Prostate gland (tissue), 2 donors: ENCODE measurements around the gene GRIP2. TPM values are rescaled to one million over a fixed set of nuclear protein-coding genes. Genes with fewer than 3 reads are reported as not detected.

Experiments used
- DNase-seq: peaks from one replicate; pipeline ENCODE4 v3.0.0-alpha.2; 2019; ENCODE audit warnings: low spot score
- H3K27ac ChIP-seq, 2 donors: fragments of 200-600 bp; sonication (generic); 2 replicates each; pipeline ENCODE4 v1.5.1; 2017 to 2019
- H3K27me3 ChIP-seq: fragments of 200-600 bp; sonication (generic); replicated peaks from 2 replicates; pipeline ENCODE4 v1.5.1; 2019; ENCODE audit not compliant: insufficient read depth
- H3K36me3 ChIP-seq, 2 donors: fragments of 200-600 bp; sonication (generic); 1 replicate in 1 of 2; 2 replicates in 1 of 2; pipeline versions ENCODE4 v1.5.1 to v1.8.1; 2017 to 2019
- H3K4me1 ChIP-seq: fragments of 200-600 bp; sonication (generic); replicated peaks from 2 replicates; pipeline ENCODE4 v1.5.1; 2019
- H3K4me3 ChIP-seq, 2 donors: fragments of 200-600 bp; sonication (generic); 2 replicates each; pipeline ENCODE4 v1.5.1; 2017 to 2019
- H3K9me3 ChIP-seq: fragments of 200-600 bp; sonication (generic); 2 replicates; pipeline ENCODE4 v1.5.1; 2017
- POLR2A ChIP-seq: fragments of 450-650 bp; IDR thresholded peaks from one replicate; pipeline ENCODE4 v1.6.1; 2016; ENCODE audit warnings: antibody characterized with exemption, mild to moderate bottlenecking
- POLR2AphosphoS5 ChIP-seq: sonication (generic); formaldehyde crosslinking; IDR thresholded peaks from one replicate; pipeline ENCODE4 v1.6.1; 2017; ENCODE audit warnings: antibody characterized with exemption
- WGBS: methylation state at CpG from one replicate; pipeline ENCODE4 v1.1.5; 2018; 5-methylcytosine and 5-hydroxymethylcytosine counted together
- intact Hi-C: fragments of 100-400 bp; cut with DNase I; formaldehyde crosslinking; loops from one replicate; pipeline ENCODE4 v1.14.2; 2022
- total RNA-seq, 2 donors: library from RNA; depleted of rRNA; stranded (reverse); fragments of >200 nt; gene quantifications; one replicate each; pipeline ENCODE4 v1.1.0, GENCODE V29; 2016
- TF ChIP-seq, protein P1 (sequence below), 4 experiments: fragments of 200-600 bp in 2 of 4; fragments of 450-650 bp in 2 of 4; sonication (generic) in 2 of 4; IDR thresholded peaks; 1 replicate in 3 of 4; 2 replicates in 1 of 4; pipeline ENCODE4 v1.5.1; 2016 to 2019; ENCODE audit warnings: antibody characterized with exemption in 4 of 4, mild to moderate bottlenecking in 2 of 4, moderate library complexity in 2 of 4

GRIP2 gene
- total RNA-seq, 2 donors from 2014 or later, result 0.27 to 0.62 TPM

DNA sequence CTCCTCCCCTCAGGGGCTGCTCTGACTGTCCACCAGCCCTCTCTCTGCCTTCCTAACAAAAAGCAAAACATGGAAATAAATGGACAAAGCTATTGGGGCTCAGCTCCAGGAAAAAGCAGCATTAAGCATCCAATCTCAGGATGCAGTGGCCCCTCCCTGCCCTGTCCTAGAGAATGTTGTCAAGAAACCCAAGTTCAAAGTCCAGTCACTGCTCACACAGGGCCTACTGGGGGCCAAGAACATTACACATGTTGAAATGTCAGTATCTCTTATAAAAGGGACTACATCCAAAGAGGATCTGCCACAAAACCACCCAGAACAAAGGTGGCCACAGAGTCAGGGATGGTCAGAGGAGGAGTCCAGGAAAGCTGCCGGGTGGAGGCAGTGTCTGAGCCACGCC, 7.6 kb upstream of the GRIP2 start:
- no peaks in the 10 kb centered on the region for H3K36me3 ChIP-seq
- TF ChIP-seq POLR2A (no peak), POLR2AphosphoS5 (no peak)
- TF ChIP-seq, protein P1, sequence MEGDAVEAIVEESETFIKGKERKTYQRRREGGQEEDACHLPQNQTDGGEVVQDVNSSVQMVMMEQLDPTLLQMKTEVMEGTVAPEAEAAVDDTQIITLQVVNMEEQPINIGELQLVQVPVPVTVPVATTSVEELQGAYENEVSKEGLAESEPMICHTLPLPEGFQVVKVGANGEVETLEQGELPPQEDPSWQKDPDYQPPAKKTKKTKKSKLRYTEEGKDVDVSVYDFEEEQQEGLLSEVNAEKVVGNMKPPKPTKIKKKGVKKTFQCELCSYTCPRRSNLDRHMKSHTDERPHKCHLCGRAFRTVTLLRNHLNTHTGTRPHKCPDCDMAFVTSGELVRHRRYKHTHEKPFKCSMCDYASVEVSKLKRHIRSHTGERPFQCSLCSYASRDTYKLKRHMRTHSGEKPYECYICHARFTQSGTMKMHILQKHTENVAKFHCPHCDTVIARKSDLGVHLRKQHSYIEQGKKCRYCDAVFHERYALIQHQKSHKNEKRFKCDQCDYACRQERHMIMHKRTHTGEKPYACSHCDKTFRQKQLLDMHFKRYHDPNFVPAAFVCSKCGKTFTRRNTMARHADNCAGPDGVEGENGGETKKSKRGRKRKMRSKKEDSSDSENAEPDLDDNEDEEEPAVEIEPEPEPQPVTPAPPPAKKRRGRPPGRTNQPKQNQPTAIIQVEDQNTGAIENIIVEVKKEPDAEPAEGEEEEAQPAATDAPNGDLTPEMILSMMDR (IDR thresholded peaks at IDR 0.05), result no peak
- intact Hi-C loops, result loop anchor here (2.0 kb wide), 1 partner anchor 39 kb away; no protein-coding TSS in a partner anchor
- no peak overlapping the region for H3K4me3 ChIP-seq
- H3K9me3 ChIP-seq, result no peaks in the 10 kb centered on the region
- no peaks in the 10 kb centered on the region for H3K27me3 ChIP-seq
- H3K27ac ChIP-seq, result no peak overlapping the region
- H3K4me1 ChIP-seq, result no peaks in the 10 kb centered on the region
- DNase-seq, result no peak
- WGBS, result 92% methylated on average over 2 of the region's 2 CpGs

DNA sequence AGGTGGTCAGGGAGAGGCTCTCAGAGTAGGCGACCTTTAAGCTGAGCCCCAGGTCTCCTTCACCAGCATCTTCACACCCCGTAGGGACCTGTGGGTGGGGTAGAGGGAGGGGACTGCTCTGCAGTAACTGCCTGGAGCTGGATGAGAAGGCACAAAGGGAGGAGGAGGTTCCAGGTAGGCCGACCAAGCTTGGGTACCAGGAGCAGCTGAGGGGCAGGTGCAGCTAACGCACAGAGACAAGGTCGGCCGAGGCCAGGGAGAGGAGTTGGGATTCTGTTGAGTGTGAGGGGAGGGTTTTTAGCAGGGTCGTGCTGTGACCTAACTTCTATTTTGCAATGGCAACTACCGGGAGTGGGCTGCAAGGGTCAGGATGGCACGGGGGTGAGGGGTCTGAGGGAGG, 5.9 kb upstream of the GRIP2 start:
- Histone ChIP-seq H3K36me3 (no peaks in the 10 kb centered on the region), H3K9me3 (no peaks in the 10 kb centered on the region), H3K4me1 (no peaks in the 10 kb centered on the region), H3K27ac (no peak overlapping the region), H3K27me3 (no peaks in the 10 kb centered on the region), H3K4me3 (no peak overlapping the region)
- intact Hi-C loops, result loop anchor here (2.0 kb wide), 1 partner anchor 37 kb away; no protein-coding TSS in a partner anchor
- TF ChIP-seq, protein P1 (IDR thresholded peaks at IDR 0.05), result no peak
- TF ChIP-seq POLR2A (no peak), POLR2AphosphoS5 (no peak)
- no peak for DNase-seq
- WGBS, result 79% methylated on average over 9 of the region's 9 CpGs

DNA sequence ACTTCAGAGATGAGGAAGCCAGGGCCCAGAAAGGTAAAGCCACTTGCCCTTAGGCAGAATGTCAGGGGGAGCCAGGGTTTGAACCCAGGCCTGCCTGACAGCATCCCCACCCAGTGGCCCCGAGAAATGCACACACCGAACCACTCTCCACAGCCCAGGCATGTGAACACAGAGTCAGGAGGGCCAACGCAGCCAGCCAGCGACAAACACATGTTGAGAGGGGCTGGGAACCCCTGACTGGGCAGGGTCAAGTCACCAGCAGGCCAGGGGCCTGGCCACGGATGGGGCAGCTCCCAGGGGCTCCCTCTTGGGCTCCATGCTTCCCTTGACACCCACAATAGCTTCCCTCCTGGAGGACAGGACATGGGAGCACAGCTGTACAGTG, 5.1 kb upstream of the GRIP2 start:
- TF ChIP-seq POLR2A (no peak), POLR2AphosphoS5 (no peak)
- TF ChIP-seq, protein P1 (IDR thresholded peaks at IDR 0.05), result no peak
- H3K4me1 ChIP-seq, result no peaks in the 10 kb centered on the region
- WGBS, result 89% methylated on average over 5 of the region's 5 CpGs
- H3K27ac ChIP-seq, result no peak overlapping the region
- intact Hi-C loops, result no loop called here
- no peak overlapping the region for H3K4me3 ChIP-seq
- no peaks in the 10 kb centered on the region for H3K36me3 ChIP-seq
- no peaks in the 10 kb centered on the region for H3K9me3 ChIP-seq
- no peak for DNase-seq
- no peaks in the 10 kb centered on the region for H3K27me3 ChIP-seq

DNA sequence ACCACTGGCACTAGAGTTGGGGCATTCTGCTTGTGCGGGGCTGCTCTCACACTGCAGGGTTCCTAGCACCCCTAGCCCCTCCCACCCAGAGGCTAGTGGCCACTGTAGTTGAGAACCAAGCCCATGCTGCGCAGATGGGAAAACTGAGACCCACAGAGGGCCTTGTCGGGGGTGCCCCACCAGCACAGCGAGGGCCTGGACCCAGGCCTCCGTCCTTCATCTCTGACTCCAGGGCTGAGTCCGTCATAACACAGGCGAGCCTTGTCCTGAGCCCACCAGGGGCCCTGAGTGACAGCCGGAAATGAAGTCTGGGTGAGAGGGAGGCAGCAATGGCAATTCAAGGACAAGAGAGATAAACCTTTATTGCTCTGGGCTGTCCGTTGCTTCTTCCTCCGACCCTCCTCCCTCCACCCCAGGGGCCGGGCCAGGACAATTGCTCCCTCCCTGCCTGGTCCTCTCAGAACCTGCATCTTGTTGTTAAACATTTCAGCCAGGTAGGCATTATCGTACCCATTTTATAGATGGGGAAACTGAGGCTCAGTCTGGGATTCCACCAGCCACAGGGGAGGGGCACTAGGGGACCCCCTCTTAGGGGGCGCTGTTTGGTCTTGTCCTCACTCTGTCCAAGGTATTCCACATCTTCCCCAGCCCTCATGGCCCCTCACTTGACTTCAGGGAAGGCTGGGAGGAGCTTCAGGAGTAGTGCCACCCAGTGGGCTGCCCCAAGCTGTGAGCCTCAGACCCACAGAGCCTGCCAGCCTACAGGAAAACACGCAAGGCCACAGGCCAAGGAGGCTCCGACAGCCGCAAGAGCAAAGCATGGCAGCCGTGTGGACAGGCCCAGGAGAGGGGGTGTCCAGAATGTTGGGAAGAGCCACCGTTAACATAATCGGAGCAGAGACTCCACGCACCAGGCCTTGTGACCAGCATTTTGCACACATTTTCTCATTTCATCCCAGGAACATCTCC, 4.4 kb upstream of the GRIP2 start:
- WGBS, result 94% methylated on average over 20 of the region's 20 CpGs
- no peaks in the 10 kb centered on the region for H3K9me3 ChIP-seq
- no peaks in the 10 kb centered on the region for H3K27me3 ChIP-seq
- TF ChIP-seq POLR2AphosphoS5 (no peak), POLR2A (no peak)
- TF ChIP-seq, protein P1 (IDR thresholded peaks at IDR 0.05), result no peak
- no peak overlapping the region for H3K4me3 ChIP-seq
- H3K27ac ChIP-seq, result no peak overlapping the region
- no peaks in the 10 kb centered on the region for H3K36me3 ChIP-seq
- no peaks in the 10 kb centered on the region for H3K4me1 ChIP-seq
- DNase-seq, result no peak
- intact Hi-C loops, result no loop called here

DNA sequence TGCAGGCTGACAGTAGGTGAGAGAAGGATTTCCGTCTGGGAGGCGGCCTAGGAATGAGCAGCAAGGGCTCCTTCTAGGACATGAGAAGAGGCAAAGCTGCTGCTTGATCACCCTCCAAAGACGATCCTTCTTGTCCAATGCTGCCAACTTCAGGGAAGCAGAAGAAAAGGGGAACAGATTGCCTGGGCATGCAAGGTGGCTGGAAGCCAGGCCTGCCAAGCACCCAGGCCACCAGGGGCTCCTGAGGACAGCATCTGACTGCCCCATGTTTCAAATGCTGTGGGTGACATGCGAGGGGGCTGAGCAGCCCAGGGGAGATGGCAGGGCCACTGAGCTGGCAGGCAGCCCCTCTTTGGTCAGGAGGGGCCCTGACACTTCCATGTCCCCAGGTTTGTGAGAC, 3.3 kb upstream of the GRIP2 start:
- H3K27me3 ChIP-seq, result no peaks in the 10 kb centered on the region
- peak; percentile 50 for DNase-seq
- H3K27ac ChIP-seq, result no peak overlapping the region
- H3K36me3 ChIP-seq, result no peaks in the 10 kb centered on the region
- intact Hi-C loops, result no loop called here
- TF ChIP-seq POLR2A, result no peak
- peak; percentile 18 for TF ChIP-seq POLR2AphosphoS5
- TF ChIP-seq, protein P1 (IDR thresholded peaks at IDR 0.05), result no peak
- H3K9me3 ChIP-seq, result no peaks in the 10 kb centered on the region
- 45% methylated on average over 4 of the region's 4 CpGs for WGBS
- no peak overlapping the region for H3K4me3 ChIP-seq
- H3K4me1 ChIP-seq, result no peaks in the 10 kb centered on the region
